Right lobe of liver (tissue), 4 donors: Measurements from ENCODE around the gene SH3BP4.

Experiments used
- CTCF ChIP-seq, 4 donors: fragments of 200-600 bp in 3 of 4; fragments of 450-650 bp in 1 of 4; IDR thresholded peaks; one replicate each; pipeline versions ENCODE4 v1.5.1 to v1.8.0; 2016 to 2022; ENCODE audit warnings: antibody characterized with exemption in 4 of 4, mild to moderate bottlenecking in 2 of 4
- POLR2A ChIP-seq: fragments of 450-650 bp; IDR thresholded peaks from one replicate; pipeline ENCODE4 v1.6.1; 2017; ENCODE audit warnings: antibody characterized with exemption, mild to moderate bottlenecking
- donor health status: DM: no; HTN: no; CAD: no.
- donor health status: DM: no; HTN: no; CAD: no.
- donor health status: DM: no; HTN: yes; CAD: no.

- TF ChIP-seq CTCF (IDR thresholded peaks at IDR 0.05), result no peak
- TF ChIP-seq POLR2A, result no peak
These were observed 85.9 kb downstream of the SH3BP4 start for GRCh38 chr2:235037604-235038166.
